Measurements from ENCODE around the gene COL5A3. TPM values are rescaled to one million over a fixed set of nuclear protein-coding genes. Genes with fewer than 3 reads are reported as not detected.

COL5A3 gene
- polyA plus RNA-seq, 1 donor (not counting 4 experiments of a cell fraction or from before 2014, with no cell fraction given): 0.43 TPM

- Histone ChIP-seq H3K4me2 (ENCODE audit: control insufficient read depth, extremely low read depth, insufficient read depth, low read depth, low read length) (no peak overlapping the region), H3K9me1 (ENCODE audit: control insufficient read depth, extremely low read depth, insufficient read depth, low read length) (no peaks in the 10 kb centered on the region), H3K9me3 (ENCODE audit: control insufficient read depth, low read depth, low read length) (no peaks in the 10 kb centered on the region), H3K9ac (ENCODE audit: control insufficient read depth, extremely low read depth, insufficient read depth, low read length) (no peak overlapping the region), H4K20me1 (ENCODE audit: control insufficient read depth, extremely low read depth, insufficient read depth, low read length) (no peaks in the 10 kb centered on the region), H3K27ac (ENCODE audit: control insufficient read depth, insufficient read depth, low read length) (no peak overlapping the region), H3K36me3 (ENCODE audit: control insufficient read depth in 2 of 2, extremely low read depth in 1 of 2, insufficient read depth in 2 of 2, low read length in 2 of 2) (no peaks in the 10 kb centered on the region), H3K4me1 (ENCODE audit: control insufficient read depth, extremely low read depth, insufficient read depth, low read length) (peaks cover 14% of the 10 kb centered on the region), H3K79me2 (ENCODE audit: control insufficient read depth, insufficient read depth, low read length) (no peaks in the 10 kb centered on the region), H2AFZ (ENCODE audit: control insufficient read depth, low read length) (no peak overlapping the region), H3K4me3 (ENCODE audit: control insufficient read depth in 2 of 3, extremely low read depth in 1 of 3, insufficient read depth in 2 of 3, low read depth in 1 of 3, low read length in 3 of 3) (no peak overlapping the region), H3K27me3 (ENCODE audit: control insufficient read depth, extremely low read depth, insufficient read depth, low read length) (peaks cover 27% of the 10 kb centered on the region)
- TF ChIP-seq EZH2 (IDR thresholded peaks at IDR 0.05; ENCODE audit: low read length): no peak
- no peak for TF ChIP-seq CTCF (optimal IDR thresholded peaks at IDR 0.05 in 1 of 3, IDR thresholded peaks at IDR 0.05 in 1 of 3, conservative IDR thresholded peaks at IDR 0.05 in 1 of 3; ENCODE audit: extremely low read depth in 1 of 3, insufficient read depth in 2 of 3, low read length in 3 of 3)
- dilution Hi-C loops (cut with MboI; ENCODE audit: extremely low pct_ligation_motif_present, low sequenced_read_pairs): loop anchor here (25.0 kb wide), 1 partner anchor 154 kb away; the partner anchor contains the start of gene SHFL
- FAIRE-seq (no peak), DNase-seq (ENCODE audit: low read depth, low spot score) (no peak)
These were observed 77.5 kb downstream of the COL5A3 start for GRCh38 chr19:9932835-9933234.

- FAIRE-seq: no peak
- DNase-seq (ENCODE audit: low read depth, low spot score): no peak
- Histone ChIP-seq H3K4me1 (ENCODE audit: control insufficient read depth, extremely low read depth, insufficient read depth, low read length) (peaks cover 14% of the 10 kb centered on the region), H3K4me3 (ENCODE audit: control insufficient read depth in 2 of 3, extremely low read depth in 1 of 3, insufficient read depth in 2 of 3, low read depth in 1 of 3, low read length in 3 of 3) (no peak overlapping the region), H2AFZ (ENCODE audit: control insufficient read depth, low read length) (no peak overlapping the region), H4K20me1 (ENCODE audit: control insufficient read depth, extremely low read depth, insufficient read depth, low read length) (no peaks in the 10 kb centered on the region), H3K79me2 (ENCODE audit: control insufficient read depth, insufficient read depth, low read length) (no peaks in the 10 kb centered on the region), H3K36me3 (ENCODE audit: control insufficient read depth in 2 of 2, extremely low read depth in 1 of 2, insufficient read depth in 2 of 2, low read length in 2 of 2) (no peaks in the 10 kb centered on the region), H3K9me1 (ENCODE audit: control insufficient read depth, extremely low read depth, insufficient read depth, low read length) (no peaks in the 10 kb centered on the region), H3K9ac (ENCODE audit: control insufficient read depth, extremely low read depth, insufficient read depth, low read length) (no peak overlapping the region), H3K27ac (ENCODE audit: control insufficient read depth, insufficient read depth, low read length) (no peak overlapping the region), H3K4me2 (ENCODE audit: control insufficient read depth, extremely low read depth, insufficient read depth, low read depth, low read length) (no peak overlapping the region), H3K27me3 (ENCODE audit: control insufficient read depth, extremely low read depth, insufficient read depth, low read length) (peaks cover 21% of the 10 kb centered on the region), H3K9me3 (ENCODE audit: control insufficient read depth, low read depth, low read length) (no peaks in the 10 kb centered on the region)
- no peak for TF ChIP-seq CTCF (optimal IDR thresholded peaks at IDR 0.05 in 1 of 3, IDR thresholded peaks at IDR 0.05 in 1 of 3, conservative IDR thresholded peaks at IDR 0.05 in 1 of 3; ENCODE audit: extremely low read depth in 1 of 3, insufficient read depth in 2 of 3, low read length in 3 of 3)
- no peak for TF ChIP-seq EZH2 (IDR thresholded peaks at IDR 0.05; ENCODE audit: low read length)
- dilution Hi-C loops (cut with MboI; ENCODE audit: extremely low pct_ligation_motif_present, low sequenced_read_pairs): loop anchor here (25.0 kb wide), 1 partner anchor 156 kb away; the partner anchor contains the start of gene SHFL
These were observed 78.7 kb downstream of the COL5A3 start for GRCh38 chr19:9931629-9932028.
